IMR-90 (cell line): ENCODE measurements around the gene SNX30. TPM values are rescaled to one million over a fixed set of nuclear protein-coding genes. Genes with fewer than 3 reads are reported as not detected.

ENCODE experiments used
- ATAC-seq: fragments of 200-7000 bp; cut with Tn5 transposase; 2 replicates; pipeline ENCODE4 v1.9.1; 2020; ENCODE audit warnings: low read depth, mild to moderate bottlenecking, moderate library complexity
- BruUV-seq: library from RNA; stranded (reverse); fragments of 400-500 nt; replicated peaks from 2 replicates; lab custom pipeline; 2021; lab: Mats Ljungman, UMichigan
- CTCF ChIA-PET: fragments of 300-600 bp; formaldehyde crosslinking; extraction: SDS; loops from one replicate; lab custom pipeline; 2021; ENCODE audit warnings: antibody characterized with exemption; lab: Yijun Ruan, JAX
- POLR2A ChIA-PET: fragments of 300-600 bp; sonication (Branson Sonifier 250); formaldehyde crosslinking; loops from one replicate; lab custom pipeline; 2022; ENCODE audit warnings: antibody characterized with exemption; ENCODE audit not compliant: unreplicated experiment; lab: Charles Lee
- DNase-seq: peaks from one replicate; pipeline ENCODE4 v3.0.0; 2013
- H2AFZ ChIP-seq: replicated peaks from 2 replicates; pipeline ENCODE3; 2013; ENCODE audit warnings: low read length, mild to moderate bottlenecking; ENCODE audit not compliant: poor library complexity
- H2AK5ac ChIP-seq: 2 replicates; pipeline ENCODE4 v1.6.1; 2013; ENCODE audit warnings: low read depth, low read length, inconsistent platforms
- H2AK9ac ChIP-seq: replicated peaks from 2 replicates; pipeline ENCODE3; 2013; ENCODE audit warnings: mild to moderate bottlenecking, low read depth, low read length, moderate library complexity; ENCODE audit not compliant: poor library complexity
- H2BK120ac ChIP-seq: 2 replicates; pipeline ENCODE4 v1.6.1; 2013; ENCODE audit warnings: low read depth, low read length, inconsistent platforms
- H2BK15ac ChIP-seq: 3 replicates; pipeline ENCODE4 v1.6.1; 2013; ENCODE audit warnings: low read depth, low read length, inconsistent platforms
- H2BK20ac ChIP-seq: 2 replicates; pipeline ENCODE4 v1.6.1; 2013; ENCODE audit warnings: low read depth, mild to moderate bottlenecking, inconsistent platforms, low read length, moderate library complexity
- H2BK5ac ChIP-seq: 2 replicates; pipeline ENCODE4 v1.6.1; 2013; ENCODE audit warnings: mild to moderate bottlenecking, low read depth, low read length, inconsistent platforms; ENCODE audit not compliant: poor library complexity, severe bottlenecking
- H3K14ac ChIP-seq: replicated peaks from 2 replicates; pipeline ENCODE4 v1.6.1; 2013; ENCODE audit warnings: low read depth, low read length, inconsistent platforms
- H3K18ac ChIP-seq: 2 replicates; pipeline ENCODE4 v1.6.1; 2013; ENCODE audit warnings: low read depth, low read length, control low read depth
- H3K23ac ChIP-seq: 2 replicates; pipeline ENCODE4 v1.6.1; 2013; ENCODE audit warnings: low read depth, low read length, inconsistent platforms
- H3K27ac ChIP-seq: 2 replicates; pipeline ENCODE4 v1.5.1; 2013; ENCODE audit warnings: mild to moderate bottlenecking, control low read depth, low read length; ENCODE audit not compliant: insufficient read depth
- H3K27me3 ChIP-seq: 2 replicates; pipeline ENCODE4 v1.6.1; 2013; ENCODE audit warnings: low read length; ENCODE audit not compliant: control insufficient read depth, insufficient read depth
- H3K36me3 ChIP-seq: 2 replicates; pipeline ENCODE4 v1.6.1; 2013; ENCODE audit warnings: low read length, mixed read lengths; ENCODE audit not compliant: control insufficient read depth, insufficient read depth
- H3K4ac ChIP-seq: 2 replicates; pipeline ENCODE4 v1.6.1; 2013; ENCODE audit warnings: low read depth, low read length, inconsistent platforms
- H3K4me1 ChIP-seq: 2 replicates; pipeline ENCODE4 v1.6.1; 2013; ENCODE audit warnings: low read length, mixed read lengths; ENCODE audit not compliant: control insufficient read depth, insufficient read depth
- H3K4me2 ChIP-seq: 2 replicates; pipeline ENCODE4 v1.6.1; 2013; ENCODE audit warnings: low read depth, mild to moderate bottlenecking, control low read depth, low read length, moderate library complexity
- H3K4me3 ChIP-seq: 2 replicates; pipeline ENCODE4 v1.5.1; 2013; ENCODE audit warnings: low read depth, mild to moderate bottlenecking, control low read depth, low read length, moderate library complexity; ENCODE audit not compliant: insufficient read depth
- H3K56ac ChIP-seq: 2 replicates; pipeline ENCODE4 v1.6.1; 2013; ENCODE audit warnings: low read length, inconsistent platforms; ENCODE audit not compliant: insufficient read depth; ENCODE audit errors: extremely low read depth
- H3K79me1 ChIP-seq, 2 experiments: 2 replicates each; pipeline ENCODE4 v1.6.1; 2013; ENCODE audit warnings: low read length in 2 of 2, inconsistent platforms in 1 of 2, low read depth in 1 of 2
- H3K9ac ChIP-seq: 2 replicates; pipeline ENCODE4 v1.6.1; 2013; ENCODE audit warnings: low read depth, low read length, control low read depth
- H3K9me1 ChIP-seq: 2 replicates; pipeline ENCODE4 v1.6.1; 2013; ENCODE audit warnings: low read length, inconsistent platforms; ENCODE audit not compliant: insufficient read depth
- H3K9me3 ChIP-seq: 2 replicates; pipeline ENCODE4 v1.6.1; 2013; ENCODE audit warnings: low read length; ENCODE audit not compliant: control insufficient read depth, insufficient read depth
- H4K20me1 ChIP-seq: 2 replicates; pipeline ENCODE4 v1.6.1; 2013; ENCODE audit warnings: low read length, inconsistent platforms; ENCODE audit not compliant: insufficient read depth
- H4K5ac ChIP-seq: 2 replicates; pipeline ENCODE4 v1.6.1; 2013; ENCODE audit warnings: mild to moderate bottlenecking, low read depth, low read length, control low read depth
- H4K8ac ChIP-seq, 2 experiments: 2 replicates each; pipeline ENCODE4 v1.6.1; 2013; ENCODE audit warnings: low read depth in 2 of 2, low read length in 2 of 2, control low read depth in 1 of 2, inconsistent platforms in 1 of 2
- H4K91ac ChIP-seq: 2 replicates; pipeline ENCODE4 v1.6.1; 2013; ENCODE audit warnings: low read depth, low read length, inconsistent platforms; ENCODE audit not compliant: insufficient read depth
- CEBPB ChIP-seq: IDR thresholded peaks from 2 replicates; pipeline ENCODE4 v1.6.1; 2012; ENCODE audit warnings: low read depth, low read length, improper control_type of control experiment
- CHD1 ChIP-seq: IDR thresholded peaks from 2 replicates; pipeline ENCODE4 v1.6.1; 2012; ENCODE audit warnings: low read depth, low read length, improper control_type of control experiment
- WGBS, 2 experiments: methylation state at CpG; one replicate each; pipeline versions ENCODE4 v1.1.5 to v1.1.7; 2013; ENCODE audit warnings: missing lambda C conversion rate in 2 of 2; ENCODE audit not compliant: insufficient read length in 1 of 2; ENCODE audit errors: extremely low coverage in 2 of 2; 5-methylcytosine and 5-hydroxymethylcytosine counted together
- dilution Hi-C: fragments of 300-500 bp; cut with HindIII; formaldehyde crosslinking; loops from one replicate; pipeline ENCODE4 v1.14.3; 2018; ENCODE audit warnings: low sequenced_read_pairs; ENCODE audit not compliant: unreplicated experiment
- in situ Hi-C: fragments of 300-500 bp; cut with MboI; formaldehyde crosslinking; loops from 3 replicates; pipeline ENCODE4 v1.14.3; 2019; ENCODE audit warnings: low sequenced_read_pairs, inconsistent platforms, mixed read lengths
- intact Hi-C: fragments of 100-400 bp; cut with micrococcal nuclease; formaldehyde crosslinking; loops from 2 replicates; pipeline ENCODE4 v1.10.0; 2022
- polyA plus RNA-seq, 3 experiments: library from polyadenylated mRNA; depleted of rRNA; stranded (reverse); fragments of >200 nt; gene quantifications; 2 replicates each; pipeline ENCODE4 v1.2.3, GENCODE V29; 2012; ENCODE audit warnings: low replicate concordance in 1 of 3
- total RNA-seq: library from RNA; depleted of rRNA; stranded (reverse); fragments of >200 nt; gene quantifications from 2 replicates; pipeline ENCODE4 v1.2.3, GENCODE V29; 2012

Gene SNX30
- total and polyA plus RNA-seq, 2 of the 4 experiments (the other 2 are of a cell fraction) = 8.0 to 18.8 TPM

GRCh38 chr9:112796485-112796884 is 45.9 kb downstream of the SNX30 start:
- Histone ChIP-seq H4K8ac (no peak overlapping the region), H4K91ac (no peak overlapping the region), H3K18ac (no peak overlapping the region), H3K56ac (no peak overlapping the region), H4K5ac (no peak overlapping the region), H2AFZ (no peak overlapping the region), H2AK5ac (no peak overlapping the region), H2BK15ac (no peak overlapping the region), H2BK20ac (no peak overlapping the region), H2BK120ac (no peak overlapping the region), H3K9ac (no peak overlapping the region), H3K36me3 (no peaks in the 10 kb centered on the region), H4K20me1 (peaks cover 14% of the 10 kb centered on the region), H2BK5ac (no peak overlapping the region), H3K27me3 (no peaks in the 10 kb centered on the region), H3K9me1 (peaks cover 3% of the 10 kb centered on the region; the same call in 1 of the 2 replicates), H3K27ac (no peak overlapping the region), H2AK9ac (no peak overlapping the region), H3K4ac (no peak overlapping the region), H3K4me2 (no peak overlapping the region), H3K4me1 (peaks cover 6% of the 10 kb centered on the region; the same call in 1 of the 2 replicates), H3K79me1 (peaks cover 14 to 26% of the 10 kb centered on the region in 2 experiments; a peak in 3 of 4 replicates), H3K23ac (no peak overlapping the region), H3K9me3 (no peaks in the 10 kb centered on the region), H3K4me3 (no peak overlapping the region), H3K14ac (no peak overlapping the region)
- intact Hi-C loops = no loop called here
- ATAC-seq (no peak), DNase-seq (no peak)
- WGBS, 2 experiments = 100% methylated on average over 1 of the region's 8 CpGs; no CpG with 5 or more reads in 1 of the 2 experiments
- in situ Hi-C loops = no loop called here
- dilution Hi-C loops = no loop called here
- CTCF ChIA-PET = no interaction called here
- POLR2A ChIA-PET = no interaction called here
- TF ChIP-seq CHD1 = no peak
- TF ChIP-seq CEBPB = peak; percentile 78
- no TSS peak for BruUV-seq
